ENCODE measurements around the gene SLC44A3.

The SLC44A3 gene

DNA sequence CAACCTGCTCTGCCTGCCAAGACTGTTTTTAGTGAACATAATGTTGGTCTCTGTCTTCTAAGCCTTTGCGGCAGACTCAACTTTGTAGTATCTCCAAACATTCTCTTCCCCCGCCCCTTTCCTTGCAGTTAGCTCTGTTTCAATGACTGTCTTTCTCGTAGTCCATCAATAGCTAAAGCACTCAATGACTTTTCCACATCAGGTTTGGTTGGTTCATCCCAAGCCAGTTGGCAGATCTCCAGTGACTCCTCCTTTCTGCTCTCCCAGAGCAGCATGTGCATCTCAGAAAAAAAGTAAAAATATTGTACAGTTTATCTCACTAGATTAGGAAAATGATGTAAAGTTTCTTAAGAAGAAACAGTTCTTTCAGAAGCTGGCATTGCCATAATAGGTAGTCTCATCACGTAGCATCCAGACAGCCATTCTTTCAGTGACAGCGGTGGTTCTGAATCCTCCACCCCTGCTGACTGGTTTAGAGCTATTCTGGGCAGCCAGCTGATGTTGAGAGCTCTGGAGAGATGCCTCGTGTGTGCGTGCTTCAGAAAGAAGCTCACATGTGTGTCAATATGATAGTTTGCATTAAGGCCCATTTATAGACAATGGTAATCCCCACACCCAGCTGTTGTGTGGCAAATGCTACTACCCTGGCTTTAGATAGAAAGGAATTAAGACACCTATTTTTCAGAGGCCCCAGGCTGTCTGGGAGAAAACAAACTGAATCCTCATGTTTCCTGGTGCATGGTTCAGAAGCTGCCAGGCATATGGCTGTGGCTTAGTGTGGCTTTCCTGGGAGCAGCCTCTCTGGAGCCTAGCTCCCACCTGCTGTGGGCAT, 53.6 kb downstream of the SLC44A3 start:
- DNase-seq (ENCODE audit: low spot score), result peak; percentile 62

GRCh38 chr1:94874423-94874822, 54.3 kb downstream of the SLC44A3 start:
- no peak for DNase-seq (ENCODE audit: low spot score)

- no peak for DNase-seq (ENCODE audit: low spot score)
Observed at GRCh38 chr1:94875794-94876193, 55.6 kb downstream of the SLC44A3 start.

DNA sequence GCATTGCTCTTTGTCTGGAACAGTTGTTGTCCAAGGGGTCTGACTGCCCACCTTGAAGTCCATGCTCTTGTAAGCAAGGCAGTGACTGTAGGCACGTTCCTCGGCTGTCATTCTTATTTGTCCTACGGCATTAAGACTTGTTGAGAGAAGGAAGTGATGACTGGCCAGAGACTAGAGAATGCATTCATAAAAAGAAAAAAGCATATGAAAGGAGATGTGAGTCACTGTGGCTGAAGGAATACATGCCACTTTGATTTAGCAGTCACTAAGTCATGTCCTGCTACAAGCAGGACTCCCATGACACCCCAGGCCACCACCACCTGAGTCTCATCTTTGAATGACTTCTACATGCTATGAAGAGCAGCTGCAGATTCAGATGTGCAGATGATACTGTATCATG, 56.2 kb downstream of the SLC44A3 start:
- peak; percentile 29 for DNase-seq (ENCODE audit: low spot score)

GRCh38 chr1:94878329-94878728, 58.2 kb downstream of the SLC44A3 start:
- no peak for DNase-seq (ENCODE audit: low spot score)

DNA sequence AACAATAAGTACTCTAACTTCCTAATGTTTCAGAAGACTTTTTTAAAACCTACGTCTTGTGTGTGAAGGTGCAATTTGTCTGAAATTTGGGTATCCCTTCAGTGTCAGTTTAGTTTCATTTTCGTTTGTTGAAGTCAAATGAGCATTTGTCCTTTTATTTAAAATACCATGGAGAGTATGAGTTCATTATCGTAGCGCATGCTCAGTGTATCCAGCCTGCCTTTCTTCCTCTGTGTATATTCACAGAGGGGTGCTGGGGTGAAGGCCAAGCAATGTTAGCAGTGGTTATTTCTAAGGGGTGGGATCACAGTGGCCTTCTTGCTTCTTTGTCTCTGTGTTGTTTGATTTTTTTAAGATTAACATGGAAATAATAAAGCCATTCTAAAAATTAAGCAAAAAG, 63.5 kb downstream of the SLC44A3 start:
- DNase-seq (ENCODE audit: low spot score), result peak; percentile 68

DNA sequence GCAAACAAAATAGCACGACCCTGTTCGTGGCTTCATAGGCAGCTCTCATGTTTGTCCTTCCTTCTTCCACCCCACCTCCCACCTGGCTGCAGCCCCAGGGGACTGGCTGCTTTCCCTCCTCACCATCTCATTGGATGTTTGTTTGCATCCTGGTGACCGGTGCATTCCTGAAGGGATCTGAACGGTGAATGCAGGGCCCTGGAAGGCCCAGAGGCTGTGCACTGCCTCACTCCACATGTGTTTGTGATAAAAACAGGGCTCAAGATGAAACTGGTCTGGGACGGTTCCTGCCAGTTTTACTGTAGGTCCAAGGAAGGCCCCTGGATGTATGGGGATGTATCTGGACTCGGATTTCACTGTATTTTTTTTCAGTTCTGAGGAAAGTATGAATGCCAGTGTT, 63.9 kb downstream of the SLC44A3 start:
- peak; percentile 79 for DNase-seq (ENCODE audit: low spot score)

GRCh38 chr1:94884507-94884906, 64.3 kb downstream of the SLC44A3 start:
- DNase-seq (ENCODE audit: low spot score), result peak; percentile 25

DNA sequence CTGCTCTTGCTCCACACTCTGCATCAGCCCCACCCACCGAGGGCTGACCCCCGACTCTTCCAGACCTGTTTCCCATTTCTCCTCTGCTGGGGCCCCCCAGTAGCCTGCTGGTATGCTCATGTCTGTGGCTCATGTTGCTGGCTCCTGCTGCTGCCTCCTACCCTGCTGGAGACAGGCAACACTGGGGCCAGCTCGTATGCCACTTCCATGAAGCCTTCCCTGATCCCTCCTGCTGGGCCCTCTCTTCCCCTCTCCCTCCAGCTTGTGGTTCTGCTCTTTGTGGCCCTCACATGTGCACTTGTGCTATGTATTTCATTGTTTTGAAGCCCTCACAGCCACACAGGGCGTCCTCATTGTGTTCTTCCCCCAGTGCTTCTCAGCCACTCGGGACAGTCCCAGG, 66.2 kb downstream of the SLC44A3 start:
- no peak for DNase-seq (ENCODE audit: low spot score)

DNA sequence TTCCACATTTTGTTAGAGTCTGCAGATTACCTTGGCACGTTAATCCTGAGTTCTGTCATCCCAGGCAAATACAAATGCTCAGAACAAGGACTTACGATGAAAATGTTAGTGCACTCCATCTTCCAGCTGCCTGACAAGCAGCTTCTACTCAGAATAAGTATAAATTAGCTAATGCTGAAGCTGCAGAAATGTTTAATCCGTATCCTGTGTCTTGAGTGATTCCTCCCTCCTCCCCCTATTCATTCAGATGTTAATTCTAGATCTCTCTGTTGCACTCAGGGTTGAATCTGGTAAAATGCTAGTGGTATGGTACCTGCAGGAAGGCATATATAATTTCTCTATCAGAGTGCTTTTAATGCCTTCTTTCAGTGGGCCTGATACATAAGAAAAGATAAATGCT, 66.9 kb downstream of the SLC44A3 start:
- DNase-seq (ENCODE audit: low spot score), result no peak

DNA sequence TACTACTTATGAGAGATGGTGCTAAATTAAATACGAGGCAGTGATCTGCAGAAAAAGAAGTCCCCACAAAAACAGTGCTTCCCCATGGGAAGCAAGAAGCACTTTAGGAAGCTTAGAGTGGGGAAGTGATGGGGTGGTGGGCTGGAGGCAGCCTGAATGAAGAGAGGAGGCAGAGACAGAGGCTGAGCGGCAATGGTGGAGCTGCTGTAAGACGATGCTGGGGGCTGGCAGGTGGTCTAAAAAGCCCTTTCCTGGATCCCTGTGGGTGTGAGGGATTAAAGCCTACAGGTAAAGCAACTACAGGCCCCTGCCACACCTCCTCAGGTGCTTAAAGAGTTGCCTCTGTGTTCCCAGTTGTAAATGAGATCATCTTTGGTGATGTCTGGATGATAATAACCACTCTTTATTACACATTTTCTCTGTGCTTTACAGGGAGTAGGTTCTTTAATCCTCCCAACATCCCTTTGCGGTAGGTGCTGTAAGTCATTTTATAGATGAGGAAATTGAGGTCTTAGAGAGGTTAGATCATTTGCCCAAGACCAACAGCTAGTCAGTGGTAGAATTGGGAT, 67.5 kb downstream of the SLC44A3 start:
- no peak for DNase-seq (ENCODE audit: low spot score)

- DNase-seq (ENCODE audit: low spot score), result no peak
Observed at GRCh38 chr1:94888201-94888600, 68.0 kb downstream of the SLC44A3 start.

DNA sequence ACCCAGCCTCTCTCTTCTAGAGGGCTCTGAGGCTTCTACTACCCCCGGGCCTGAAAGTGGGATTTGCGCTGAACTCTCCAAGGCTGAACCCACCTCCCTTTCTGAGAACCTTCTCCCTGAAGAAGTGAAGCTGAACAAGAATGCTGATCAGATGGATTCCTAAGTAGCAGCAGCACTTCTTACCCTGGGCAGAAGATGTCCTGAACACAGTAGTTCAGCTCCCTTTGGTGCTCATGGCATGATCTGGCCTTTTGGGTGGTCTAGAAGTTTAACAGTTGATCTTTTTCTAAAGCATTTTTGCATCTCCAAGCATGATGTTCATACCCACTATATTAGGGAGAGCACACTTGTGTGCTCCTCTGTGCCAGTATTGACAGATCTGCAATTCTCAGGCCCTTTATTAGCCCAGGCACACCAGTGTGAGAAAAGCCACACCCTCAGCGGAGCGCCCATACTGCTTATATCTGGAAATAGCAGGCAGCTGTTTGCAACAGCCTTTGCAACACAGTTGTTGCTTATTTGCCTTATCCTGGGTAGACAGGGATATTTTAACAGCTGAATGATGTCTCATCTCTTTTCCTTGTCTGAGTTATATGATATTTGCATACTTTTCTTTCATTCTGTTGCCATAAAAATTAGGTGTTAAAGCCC, 72.6 kb downstream of the SLC44A3 start:
- DNase-seq (ENCODE audit: low spot score), result no peak

- DNase-seq (ENCODE audit: low spot score), result no peak
Observed at GRCh38 chr1:94894630-94895029, 74.5 kb downstream of the SLC44A3 start.

DNA sequence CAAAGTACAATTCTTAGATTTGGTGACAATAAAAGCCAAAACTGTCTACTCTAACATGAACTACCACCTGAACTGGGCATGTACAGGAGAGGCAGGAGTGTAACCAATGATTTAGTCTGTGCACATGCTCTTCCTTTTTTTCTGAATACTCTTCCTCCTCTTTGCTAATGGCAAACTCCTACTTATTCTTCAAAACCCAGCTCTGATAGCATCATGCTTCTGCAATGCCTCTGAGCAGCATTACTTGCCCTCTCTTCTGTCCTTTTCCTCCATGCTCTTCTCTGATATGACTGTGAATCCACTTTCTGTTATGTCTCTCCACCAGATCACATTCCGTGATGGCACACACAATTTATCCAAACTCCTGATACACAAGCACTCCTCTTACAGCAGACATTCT, 75.4 kb downstream of the SLC44A3 start:
- no peak for DNase-seq (ENCODE audit: low spot score)

DNA sequence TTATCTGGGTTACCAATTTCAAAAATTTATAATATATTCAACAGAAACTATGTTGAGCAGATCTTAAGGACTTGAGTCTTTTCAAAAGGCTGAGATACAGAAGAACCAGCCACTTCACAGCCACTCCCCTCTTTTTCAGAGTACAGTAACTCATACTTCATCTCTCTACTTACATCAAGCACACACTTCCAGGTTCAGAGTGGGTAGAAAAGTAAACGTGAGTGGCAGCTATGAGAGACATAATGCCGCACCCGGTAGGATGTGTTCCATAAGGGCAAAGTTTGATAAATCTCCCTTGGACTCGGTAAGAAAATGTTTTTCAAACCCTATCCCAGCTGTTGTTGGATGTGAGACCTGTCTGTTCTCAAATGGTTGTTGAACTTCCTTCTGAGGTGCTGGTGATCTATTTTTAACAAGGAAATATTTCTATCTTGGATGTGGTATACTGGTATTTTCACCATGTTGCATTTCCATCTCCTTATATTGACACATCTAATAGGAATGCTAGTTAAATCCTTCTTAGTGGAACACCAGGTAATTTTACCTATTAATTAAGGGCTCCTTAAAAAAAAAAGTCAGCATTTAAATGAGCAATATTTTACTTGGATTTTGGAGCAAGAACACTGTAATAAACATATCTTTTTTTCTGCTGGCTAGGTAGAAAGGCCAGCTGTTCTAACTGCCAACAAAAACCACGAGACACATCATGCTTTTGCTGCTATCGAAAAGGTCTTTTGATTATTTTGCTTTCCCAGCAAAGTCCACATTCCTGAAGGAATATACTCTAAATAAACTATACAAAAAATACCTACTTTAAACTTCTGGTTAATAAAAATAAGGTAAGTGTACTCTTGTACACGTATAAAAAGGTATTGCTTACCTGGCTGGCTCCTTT, 78.6 kb downstream of the SLC44A3 start:
- no peak for DNase-seq (ENCODE audit: low spot score)

DNA sequence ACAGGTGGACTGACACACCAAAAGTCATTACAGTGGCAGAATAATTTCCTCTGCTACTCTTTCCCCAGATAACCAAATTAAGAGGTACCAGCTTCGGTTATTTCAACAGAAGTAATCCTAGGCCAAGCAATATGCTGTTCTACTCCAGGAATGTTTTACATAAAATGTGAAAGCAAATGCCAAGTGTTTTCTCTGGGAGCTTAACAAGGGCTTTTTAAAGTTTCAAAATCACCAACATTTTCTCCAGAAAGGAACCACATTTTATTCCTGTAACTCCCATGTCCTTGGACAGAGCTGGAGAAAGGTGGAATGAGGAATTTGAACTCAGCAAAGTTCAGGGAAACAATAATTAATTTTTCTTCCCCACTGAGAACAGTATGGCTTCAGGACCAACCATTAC, 79.6 kb downstream of the SLC44A3 start:
- no peak for DNase-seq (ENCODE audit: low spot score)

DNA sequence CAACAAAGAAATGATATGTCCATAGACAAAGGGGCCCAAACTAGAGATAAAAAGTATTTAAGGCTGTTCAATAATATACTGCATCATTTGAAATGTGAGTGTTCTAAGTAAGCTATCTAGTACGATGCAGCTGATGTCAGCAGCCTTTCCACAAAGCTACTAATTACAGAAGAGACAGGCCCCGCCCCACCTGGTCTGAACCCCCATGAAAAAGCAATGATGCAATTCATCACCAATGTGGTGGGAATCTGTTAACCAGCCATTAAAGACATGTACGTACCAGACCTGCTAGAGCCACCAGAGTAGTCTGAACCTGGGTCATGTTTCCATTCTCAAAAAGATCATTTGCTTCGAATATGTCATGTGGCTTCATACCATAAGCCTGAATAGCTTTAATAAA, 81.7 kb downstream of the SLC44A3 start:
- no peak for DNase-seq (ENCODE audit: low spot score)

DNA sequence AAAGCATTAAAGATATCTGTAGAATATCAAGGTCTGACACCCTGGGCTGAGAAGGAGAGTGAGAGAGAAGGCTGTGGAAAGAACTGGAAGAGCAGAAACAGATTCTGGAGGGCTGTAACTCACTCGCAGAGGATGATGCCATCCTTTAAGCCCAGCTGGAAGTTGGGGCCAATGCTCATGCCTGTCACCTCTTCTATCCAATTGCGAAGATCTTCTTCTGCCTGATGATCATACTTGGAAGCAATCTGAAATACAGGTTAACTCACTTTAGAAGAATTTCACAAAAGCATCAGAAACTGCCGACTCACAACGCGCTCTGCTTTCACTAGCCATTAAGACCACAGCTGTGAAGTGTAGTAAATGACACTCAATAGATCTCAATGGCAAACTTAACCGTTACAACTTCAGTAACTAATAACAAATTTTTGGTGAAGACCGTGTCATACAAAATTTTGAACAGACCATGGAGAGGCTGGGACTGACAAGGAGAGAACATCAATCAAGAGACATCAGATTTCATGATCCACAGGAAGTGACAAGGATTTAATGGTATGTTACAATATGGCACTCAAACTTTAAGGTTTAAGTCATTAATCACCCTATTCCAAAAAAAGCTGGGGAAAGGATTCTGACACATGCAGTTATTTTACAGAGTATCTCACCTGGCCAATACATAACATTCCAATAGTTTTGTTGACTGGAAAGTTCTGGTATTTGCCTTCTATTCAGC, 83.3 kb downstream of the SLC44A3 start:
- no peak for DNase-seq (ENCODE audit: low spot score)

DNA sequence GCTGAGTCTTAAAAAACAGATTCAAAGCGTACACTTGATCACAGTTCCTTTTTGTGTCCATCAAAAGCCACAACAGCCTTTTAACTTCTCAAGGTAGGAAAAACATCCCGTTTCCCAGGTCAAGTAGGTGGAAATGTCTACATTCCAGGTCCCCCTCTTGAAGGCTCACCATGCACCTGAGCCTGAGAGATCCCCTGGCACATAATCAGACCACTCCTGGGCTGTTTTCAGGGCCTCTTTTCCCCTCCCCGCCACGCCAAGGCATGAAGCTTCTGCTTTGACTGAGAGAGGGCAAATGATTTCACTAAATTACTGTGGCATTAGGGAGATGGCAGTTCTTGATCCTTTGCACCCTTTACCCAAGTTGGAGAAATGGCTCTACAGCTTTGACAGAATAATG, 85.0 kb downstream of the SLC44A3 start:
- DNase-seq (ENCODE audit: low spot score), result no peak

GRCh38 chr1:94906382-94906781, 86.2 kb downstream of the SLC44A3 start:
- no peak for DNase-seq (ENCODE audit: low spot score)

GRCh38 chr1:94907136-94907535, 87.0 kb downstream of the SLC44A3 start:
- DNase-seq (ENCODE audit: low spot score), result no peak
